Measurements from ENCODE around the gene MAL. TPM values are rescaled to one million over a fixed set of nuclear protein-coding genes. Genes with fewer than 3 reads are reported as not detected.

The MAL gene
- total and polyA plus RNA-seq, 2 of the 13 experiments (the other 11 are each of a cell fraction or from before 2014, with no cell fraction given), result not detected

DNA sequence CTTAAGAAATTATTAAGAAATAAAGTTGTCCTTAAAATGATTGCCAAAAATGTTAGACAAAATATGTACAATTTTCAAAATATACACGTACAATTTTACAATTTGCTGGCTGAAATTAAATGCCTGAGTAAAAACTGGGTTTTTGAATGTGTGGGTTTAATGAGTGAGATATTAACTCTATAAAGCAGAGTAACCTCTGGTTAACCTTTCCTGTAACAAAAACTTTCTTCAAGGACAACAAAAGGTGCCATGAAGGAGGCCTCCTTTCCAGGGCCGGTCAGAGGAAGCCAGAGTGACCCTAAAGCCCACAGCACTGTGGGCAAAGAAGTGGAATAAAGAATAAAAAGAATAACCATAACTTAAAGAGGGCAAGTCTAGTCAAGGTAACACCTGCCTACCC, 16.5 kb upstream of the MAL start:
- Histone ChIP-seq H3K36me3 (replicated peaks in 1 of 2; ENCODE audit: control insufficient read depth in 1 of 2, insufficient read depth in 2 of 2, low read length in 2 of 2) (no peaks in the 10 kb centered on the region), H3K9me3 (ENCODE audit: low read length) (no peaks in the 10 kb centered on the region), H3K79me2 (ENCODE audit: insufficient read depth, low read length) (no peaks in the 10 kb centered on the region), H3K27me3 (ENCODE audit: control insufficient read depth in 1 of 2, insufficient read depth in 2 of 2, low read length in 2 of 2) (peaks cover 0 to 49% of the 10 kb centered on the region in 2 experiments; a peak in 3 of 5 replicates), H3K4me3 (replicated peaks in 1 of 3; ENCODE audit: insufficient read depth in 1 of 3, low read depth in 2 of 3, low read length in 3 of 3) (no peak overlapping the region), H3K9ac (ENCODE audit: insufficient read depth, low read depth, low read length) (no peak overlapping the region), H3K4me1 (ENCODE audit: insufficient read depth, low read length) (no peaks in the 10 kb centered on the region), H4K20me1 (ENCODE audit: insufficient read depth, low read length) (no peaks in the 10 kb centered on the region), H2AFZ (ENCODE audit: low read length) (no peak overlapping the region), H3K4me2 (ENCODE audit: low read depth, low read length) (no peak overlapping the region), H3K27ac (ENCODE audit: extremely low read length, insufficient read depth, low read length) (no peak overlapping the region)
- FAIRE-seq, result no peak
- intact Hi-C loops (cut with micrococcal nuclease; ENCODE audit: unreplicated experiment) (no loop called here), in situ Hi-C loops (cut with HindIII; ENCODE audit: extremely low pct_ligation_motif_present, low pct_unique_long_range_greater_than_20kb) (no loop called here)
- ATAC-seq, result no peak
- TF ChIP-seq ZNF768 (CRISPR knock-in tag; IDR thresholded peaks at IDR 0.05), result no peak
- TF ChIP-seq, protein P1, sequence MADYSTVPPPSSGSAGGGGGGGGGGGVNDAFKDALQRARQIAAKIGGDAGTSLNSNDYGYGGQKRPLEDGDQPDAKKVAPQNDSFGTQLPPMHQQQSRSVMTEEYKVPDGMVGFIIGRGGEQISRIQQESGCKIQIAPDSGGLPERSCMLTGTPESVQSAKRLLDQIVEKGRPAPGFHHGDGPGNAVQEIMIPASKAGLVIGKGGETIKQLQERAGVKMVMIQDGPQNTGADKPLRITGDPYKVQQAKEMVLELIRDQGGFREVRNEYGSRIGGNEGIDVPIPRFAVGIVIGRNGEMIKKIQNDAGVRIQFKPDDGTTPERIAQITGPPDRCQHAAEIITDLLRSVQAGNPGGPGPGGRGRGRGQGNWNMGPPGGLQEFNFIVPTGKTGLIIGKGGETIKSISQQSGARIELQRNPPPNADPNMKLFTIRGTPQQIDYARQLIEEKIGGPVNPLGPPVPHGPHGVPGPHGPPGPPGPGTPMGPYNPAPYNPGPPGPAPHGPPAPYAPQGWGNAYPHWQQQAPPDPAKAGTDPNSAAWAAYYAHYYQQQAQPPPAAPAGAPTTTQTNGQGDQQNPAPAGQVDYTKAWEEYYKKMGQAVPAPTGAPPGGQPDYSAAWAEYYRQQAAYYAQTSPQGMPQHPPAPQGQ (CRISPR knock-in tag; IDR thresholded peaks at IDR 0.05; ENCODE audit: borderline replicate concordance), result no peak
- TF ChIP-seq, protein P2, sequence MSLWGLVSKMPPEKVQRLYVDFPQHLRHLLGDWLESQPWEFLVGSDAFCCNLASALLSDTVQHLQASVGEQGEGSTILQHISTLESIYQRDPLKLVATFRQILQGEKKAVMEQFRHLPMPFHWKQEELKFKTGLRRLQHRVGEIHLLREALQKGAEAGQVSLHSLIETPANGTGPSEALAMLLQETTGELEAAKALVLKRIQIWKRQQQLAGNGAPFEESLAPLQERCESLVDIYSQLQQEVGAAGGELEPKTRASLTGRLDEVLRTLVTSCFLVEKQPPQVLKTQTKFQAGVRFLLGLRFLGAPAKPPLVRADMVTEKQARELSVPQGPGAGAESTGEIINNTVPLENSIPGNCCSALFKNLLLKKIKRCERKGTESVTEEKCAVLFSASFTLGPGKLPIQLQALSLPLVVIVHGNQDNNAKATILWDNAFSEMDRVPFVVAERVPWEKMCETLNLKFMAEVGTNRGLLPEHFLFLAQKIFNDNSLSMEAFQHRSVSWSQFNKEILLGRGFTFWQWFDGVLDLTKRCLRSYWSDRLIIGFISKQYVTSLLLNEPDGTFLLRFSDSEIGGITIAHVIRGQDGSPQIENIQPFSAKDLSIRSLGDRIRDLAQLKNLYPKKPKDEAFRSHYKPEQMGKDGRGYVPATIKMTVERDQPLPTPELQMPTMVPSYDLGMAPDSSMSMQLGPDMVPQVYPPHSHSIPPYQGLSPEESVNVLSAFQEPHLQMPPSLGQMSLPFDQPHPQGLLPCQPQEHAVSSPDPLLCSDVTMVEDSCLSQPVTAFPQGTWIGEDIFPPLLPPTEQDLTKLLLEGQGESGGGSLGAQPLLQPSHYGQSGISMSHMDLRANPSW (CRISPR knock-in tag; IDR thresholded peaks at IDR 0.05; ENCODE audit: borderline replicate concordance), result no peak
- no peak for DNase-seq (ENCODE audit: low spot score)
- WGBS (ENCODE audit: low lambda C conversion rate), result 0% methylated on average over 2 of the region's 2 CpGs
- CTCF ChIA-PET (ENCODE audit: low intra/inter-chr PET ratio, low total read pairs), result no interaction called here
- BruUV-seq (replicated peaks), result no TSS peak
- POLR2A ChIA-PET, result no interaction called here

DNA sequence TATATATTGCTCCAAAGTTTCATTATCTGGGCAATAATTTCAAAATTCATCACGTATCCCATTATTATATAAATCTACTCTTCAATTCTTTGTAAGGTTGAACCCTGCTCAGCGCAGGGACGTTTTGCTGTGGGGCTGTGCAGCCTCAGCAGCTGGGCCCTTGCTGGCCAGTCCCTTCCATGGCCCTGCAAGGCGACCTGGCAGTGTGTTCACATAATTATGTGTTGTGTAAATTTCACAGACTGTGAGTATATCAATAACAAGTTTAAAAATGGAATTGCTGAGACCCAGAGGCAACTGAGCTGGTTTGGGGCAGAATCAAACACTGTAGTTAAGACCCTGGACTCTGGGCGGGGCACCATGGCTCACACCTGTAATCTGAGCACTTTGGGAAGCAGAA, 16.1 kb upstream of the MAL start:
- Histone ChIP-seq H3K9ac (ENCODE audit: insufficient read depth, low read depth, low read length) (no peak overlapping the region), H3K27ac (ENCODE audit: extremely low read length, insufficient read depth, low read length) (no peak overlapping the region), H3K9me3 (ENCODE audit: low read length) (no peaks in the 10 kb centered on the region), H3K27me3 (ENCODE audit: control insufficient read depth in 1 of 2, insufficient read depth in 2 of 2, low read length in 2 of 2) (peaks cover 0 to 49% of the 10 kb centered on the region in 2 experiments; a peak in 3 of 5 replicates), H3K79me2 (ENCODE audit: insufficient read depth, low read length) (no peaks in the 10 kb centered on the region), H3K4me3 (replicated peaks in 1 of 3; ENCODE audit: insufficient read depth in 1 of 3, low read depth in 2 of 3, low read length in 3 of 3) (no peak overlapping the region), H3K4me1 (ENCODE audit: insufficient read depth, low read length) (no peaks in the 10 kb centered on the region), H3K36me3 (replicated peaks in 1 of 2; ENCODE audit: control insufficient read depth in 1 of 2, insufficient read depth in 2 of 2, low read length in 2 of 2) (no peaks in the 10 kb centered on the region), H3K4me2 (ENCODE audit: low read depth, low read length) (no peak overlapping the region), H4K20me1 (ENCODE audit: insufficient read depth, low read length) (no peaks in the 10 kb centered on the region), H2AFZ (ENCODE audit: low read length) (no peak overlapping the region)
- FAIRE-seq, result no peak
- in situ Hi-C loops (cut with HindIII; ENCODE audit: extremely low pct_ligation_motif_present, low pct_unique_long_range_greater_than_20kb) (no loop called here), intact Hi-C loops (cut with micrococcal nuclease; ENCODE audit: unreplicated experiment) (no loop called here)
- WGBS (ENCODE audit: low lambda C conversion rate), result 14% methylated on average over 5 of the region's 5 CpGs
- ChIA-PET CTCF (ENCODE audit: low intra/inter-chr PET ratio, low total read pairs) (no interaction called here), POLR2A (no interaction called here)
- no peak for DNase-seq (ENCODE audit: low spot score)
- ATAC-seq, result no peak
- no peak for TF ChIP-seq ZBTB3 (CRISPR knock-in tag; IDR thresholded peaks at IDR 0.05; ENCODE audit: borderline replicate concordance, low read depth)
- TF ChIP-seq MAFF (IDR thresholded peaks at IDR 0.05; ENCODE audit: low read depth, low read length), result no peak
- TF ChIP-seq ZNF264 (CRISPR knock-in tag; IDR thresholded peaks at IDR 0.05), result no peak
- no peak for TF ChIP-seq ZNF773 (CRISPR knock-in tag; IDR thresholded peaks at IDR 0.05; ENCODE audit: borderline replicate concordance)
- no TSS peak for BruUV-seq (replicated peaks)

Data from HepG2 (cell line).